ENCODE measurements around the gene S100A3. TPM values are rescaled to one million over a fixed set of nuclear protein-coding genes. Genes with fewer than 3 reads are reported as not detected.
"Not testable (repeated sequence)": the region's sequence is repeated elsewhere in the genome, so short reads cannot be mapped to it uniquely, and the experiment has no call there.

The S100A3 gene
- total RNA-seq, 1 donor from 2014 or later: 0.46 TPM

- H3K27ac Mint-ChIP-seq: peak overlapping the region; percentile 91
- no peak for DNase-seq (ENCODE audit: low spot score, unreplicated experiment)
These were observed 28.1 kb downstream of the S100A3 start for GRCh38 chr1:153520818-153521476.

DNA sequence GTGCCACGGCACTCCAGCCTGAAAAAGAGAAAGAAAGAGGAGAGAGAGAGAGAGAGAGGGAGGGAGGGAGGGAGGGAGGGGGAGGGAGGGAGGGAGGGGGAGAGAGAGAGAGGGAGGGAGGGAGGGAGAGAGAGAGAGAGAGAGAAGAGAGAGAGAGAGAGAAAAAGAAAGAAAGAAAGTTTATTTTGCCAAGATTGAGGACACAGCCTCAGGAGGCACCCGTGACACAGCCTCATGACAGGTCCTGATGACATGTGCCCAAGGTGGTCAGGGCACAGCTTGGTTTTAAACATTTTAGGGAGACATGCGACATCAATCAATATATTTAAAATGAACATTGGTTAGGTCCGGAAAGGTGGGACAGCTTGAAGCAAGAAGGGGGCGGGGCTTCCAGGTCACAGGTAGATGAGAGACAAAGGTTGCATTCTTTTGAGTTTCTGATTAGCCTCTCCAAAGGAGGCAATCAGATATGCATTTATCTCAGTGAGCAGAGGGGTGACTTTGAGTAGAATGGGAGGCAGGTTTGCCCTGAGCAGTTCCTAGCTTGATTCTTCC, 28.8 kb downstream of the S100A3 start:
- H3K9me3 Mint-ChIP-seq (ENCODE audit: low read depth); H3K36me3 Mint-ChIP-seq (ENCODE audit: insufficient read depth); DNase-seq (ENCODE audit: low spot score, unreplicated experiment); H3K27me3 Mint-ChIP-seq: not testable (repeated sequence)
- Mint-ChIP-seq H3K27ac (peak overlapping the region; percentile 91), H3K4me3 (ENCODE audit: low read depth) (peak overlapping the region; percentile 32), H3K4me1 (ENCODE audit: low read depth) (peaks cover 15% of the 10 kb centered on the region)

More at GRCh38 chr1:153520818-153521476, 28.1 kb downstream of the S100A3 start:
- Mint-ChIP-seq H3K9me3 (ENCODE audit: low read depth) (no peaks in the 10 kb centered on the region), H3K36me3 (ENCODE audit: insufficient read depth) (no peaks in the 10 kb centered on the region), H3K4me3 (ENCODE audit: low read depth) (no peak overlapping the region), H3K4me1 (ENCODE audit: low read depth) (peaks cover 22% of the 10 kb centered on the region), H3K27me3 (no peaks in the 10 kb centered on the region)
- no peak for TF ChIP-seq CTCF (IDR thresholded peaks at IDR 0.05; ENCODE audit: unreplicated experiment)

GRCh38 chr1:153519242-153519641, 29.8 kb downstream of the S100A3 start:
- H3K27me3 Mint-ChIP-seq: no peaks in the 10 kb centered on the region

GRCh38 chr1:153515504-153516394, 33.3 kb downstream of the S100A3 start:
- no peaks in the 10 kb centered on the region for H3K9me3 Mint-ChIP-seq (ENCODE audit: low read depth)
- H3K27ac Mint-ChIP-seq: peak overlapping the region; percentile 84
- DNase-seq (ENCODE audit: low spot score, unreplicated experiment): no peak
- H3K4me1 Mint-ChIP-seq (ENCODE audit: low read depth): peaks cover 21% of the 10 kb centered on the region
- H3K36me3 Mint-ChIP-seq (ENCODE audit: insufficient read depth): no peaks in the 10 kb centered on the region
- no peaks in the 10 kb centered on the region for H3K27me3 Mint-ChIP-seq
- no peak for TF ChIP-seq CTCF (IDR thresholded peaks at IDR 0.05; ENCODE audit: unreplicated experiment)
- H3K4me3 Mint-ChIP-seq (ENCODE audit: low read depth): no peak overlapping the region

More at GRCh38 chr1:153519242-153519641, 29.8 kb downstream of the S100A3 start:
- no peak for DNase-seq (ENCODE audit: low spot score, unreplicated experiment)
- H3K36me3 Mint-ChIP-seq (ENCODE audit: insufficient read depth): no peaks in the 10 kb centered on the region
- H3K4me3 Mint-ChIP-seq (ENCODE audit: low read depth): no peak overlapping the region
- no peaks in the 10 kb centered on the region for H3K9me3 Mint-ChIP-seq (ENCODE audit: low read depth)
- TF ChIP-seq CTCF (IDR thresholded peaks at IDR 0.05; ENCODE audit: unreplicated experiment): no peak
- H3K27ac Mint-ChIP-seq: no peak overlapping the region
- peaks cover 14% of the 10 kb centered on the region for H3K4me1 Mint-ChIP-seq (ENCODE audit: low read depth)

- H3K4me3 Mint-ChIP-seq (ENCODE audit: low read depth): no peak overlapping the region
- H3K4me1 Mint-ChIP-seq (ENCODE audit: low read depth): peaks cover 12% of the 10 kb centered on the region
- no peaks in the 10 kb centered on the region for H3K9me3 Mint-ChIP-seq (ENCODE audit: low read depth)
- TF ChIP-seq CTCF (IDR thresholded peaks at IDR 0.05; ENCODE audit: unreplicated experiment): no peak
- peak overlapping the region; percentile 15 for H3K27ac Mint-ChIP-seq
- no peaks in the 10 kb centered on the region for H3K27me3 Mint-ChIP-seq
- DNase-seq (ENCODE audit: low spot score, unreplicated experiment): no peak
- H3K36me3 Mint-ChIP-seq (ENCODE audit: insufficient read depth): no peaks in the 10 kb centered on the region
These were observed 35.4 kb downstream of the S100A3 start for GRCh38 chr1:153513666-153514065.

All from progenitor cell of endocrine pancreas (in vitro differentiated cells).